Activated T-helper 9 cell treated with anti-CD3 and anti-CD28 coated beads, Interleukin-2, amount 50 U/mL, for 16 hours (primary cell): ENCODE measurements around the gene TCAIM.
A peak's percentile ranks its signal among the peaks of the same experiment; 100 is the strongest.
"Not testable (repeated sequence)": the region's sequence is repeated elsewhere in the genome, so short reads cannot be mapped to it uniquely, and the experiment has no call there.

Experiments
- DNase-seq: peaks from one replicate; pipeline ENCODE4 v3.0.0-alpha.2; 2020; ENCODE audit warnings: low read depth

Gene TCAIM

DNA sequence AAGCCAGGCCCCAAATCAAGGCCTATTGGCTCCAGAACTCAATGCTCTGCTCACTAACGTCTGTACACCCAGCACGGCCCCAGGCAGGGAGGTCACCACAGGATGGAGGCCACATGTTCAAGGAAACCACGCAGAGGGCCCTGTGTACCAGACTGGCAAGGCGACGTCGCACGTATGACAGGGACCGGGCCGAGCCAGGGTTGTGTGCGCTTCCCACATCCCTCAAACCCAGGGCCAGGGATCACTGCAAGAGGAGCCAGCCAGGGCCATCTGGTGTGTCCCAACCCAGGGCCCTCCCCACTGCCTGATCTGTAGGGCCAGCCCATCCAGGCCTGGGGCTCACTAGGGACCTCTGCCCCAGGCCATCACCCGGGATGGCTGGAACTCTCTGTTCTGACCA is 76.9 kb downstream of the TCAIM start:
- DNase-seq, result no peak

DNA sequence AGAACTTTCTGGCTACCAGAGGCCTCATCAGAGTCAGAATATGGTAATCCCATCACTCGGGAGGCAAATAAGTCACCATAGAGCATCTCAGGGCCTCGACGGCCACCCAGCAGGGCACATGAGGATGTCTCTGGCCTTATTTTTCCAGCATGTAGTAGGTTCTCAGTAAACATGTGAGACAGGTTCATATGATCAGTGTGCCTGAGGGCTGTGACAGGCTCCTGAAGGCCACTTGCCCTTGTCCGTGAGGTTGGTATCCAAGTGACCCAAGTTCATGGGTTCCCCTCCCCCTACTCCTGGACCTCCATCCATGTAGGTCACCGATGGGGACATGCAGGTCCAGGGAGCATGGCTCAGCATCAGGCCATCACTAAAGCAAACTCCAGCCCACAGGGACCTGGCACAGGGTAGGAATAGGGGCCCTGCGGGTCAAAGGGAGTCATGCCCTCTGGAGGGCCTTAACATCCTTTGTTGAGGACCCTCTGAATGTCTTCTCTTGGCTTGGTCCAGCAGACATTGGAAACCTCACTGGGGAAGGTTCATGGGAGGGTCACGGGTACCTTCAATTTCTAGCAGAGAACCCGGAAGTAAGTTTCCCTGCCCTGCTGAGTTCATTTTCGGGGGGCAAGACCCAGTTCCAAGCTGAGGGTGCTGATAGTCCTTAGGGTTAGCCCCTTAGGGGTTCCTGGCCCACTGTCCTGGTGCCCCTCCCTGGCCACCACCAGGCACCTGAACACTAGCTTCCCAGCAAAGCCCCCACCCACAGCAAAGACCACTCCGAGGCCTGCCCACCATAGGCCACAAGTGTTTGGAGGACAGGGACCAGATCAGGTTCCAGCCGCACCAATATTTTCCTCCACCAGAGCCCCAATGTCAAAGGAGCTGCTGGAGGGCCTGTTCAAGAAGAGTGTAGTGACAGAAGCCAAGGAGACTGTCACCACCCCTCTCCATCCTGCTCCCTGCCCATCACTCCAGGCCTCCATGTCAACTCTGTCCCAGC is 77.8 kb downstream of the TCAIM start:
- DNase-seq, result no peak

DNA sequence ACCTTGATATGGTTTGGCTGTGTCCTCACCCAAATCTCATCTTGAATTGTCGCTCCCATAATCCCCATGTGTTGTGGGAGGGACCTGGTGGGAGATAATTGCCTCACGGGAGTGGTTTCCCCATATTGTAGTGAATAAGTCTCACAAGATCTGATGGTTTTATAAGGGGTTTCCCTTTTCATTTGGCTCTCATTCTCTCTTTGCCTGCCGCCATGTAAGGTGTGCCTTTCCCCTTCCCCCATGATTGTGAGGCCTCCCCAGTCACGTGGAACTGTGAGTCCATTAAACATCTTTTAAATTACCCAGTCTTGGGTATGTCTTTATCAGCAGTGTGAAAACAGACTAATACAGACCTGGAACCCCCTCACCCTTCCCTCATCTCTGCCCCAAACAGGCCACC is 79.6 kb downstream of the TCAIM start:
- DNase-seq, result not testable (repeated sequence)

DNA sequence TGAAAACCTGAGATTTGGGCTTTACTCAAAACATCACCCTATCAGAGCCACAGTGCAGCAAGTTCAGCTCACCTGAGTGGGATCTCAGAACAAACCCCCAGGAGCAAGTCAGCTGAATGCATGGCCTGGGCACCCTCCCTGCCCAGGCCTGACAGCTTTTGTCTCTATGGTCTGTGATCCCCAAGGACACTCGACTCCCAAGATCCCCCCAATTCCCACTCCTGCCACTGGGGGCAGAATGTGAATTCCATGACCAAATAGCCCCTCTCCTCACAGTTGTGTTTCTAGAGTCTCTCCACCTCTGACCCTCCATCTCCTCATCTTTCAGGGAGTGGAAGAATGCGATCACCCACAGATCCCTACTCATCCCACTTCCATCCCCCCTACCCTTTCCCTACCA is 80.0 kb downstream of the TCAIM start:
- no peak for DNase-seq

DNA sequence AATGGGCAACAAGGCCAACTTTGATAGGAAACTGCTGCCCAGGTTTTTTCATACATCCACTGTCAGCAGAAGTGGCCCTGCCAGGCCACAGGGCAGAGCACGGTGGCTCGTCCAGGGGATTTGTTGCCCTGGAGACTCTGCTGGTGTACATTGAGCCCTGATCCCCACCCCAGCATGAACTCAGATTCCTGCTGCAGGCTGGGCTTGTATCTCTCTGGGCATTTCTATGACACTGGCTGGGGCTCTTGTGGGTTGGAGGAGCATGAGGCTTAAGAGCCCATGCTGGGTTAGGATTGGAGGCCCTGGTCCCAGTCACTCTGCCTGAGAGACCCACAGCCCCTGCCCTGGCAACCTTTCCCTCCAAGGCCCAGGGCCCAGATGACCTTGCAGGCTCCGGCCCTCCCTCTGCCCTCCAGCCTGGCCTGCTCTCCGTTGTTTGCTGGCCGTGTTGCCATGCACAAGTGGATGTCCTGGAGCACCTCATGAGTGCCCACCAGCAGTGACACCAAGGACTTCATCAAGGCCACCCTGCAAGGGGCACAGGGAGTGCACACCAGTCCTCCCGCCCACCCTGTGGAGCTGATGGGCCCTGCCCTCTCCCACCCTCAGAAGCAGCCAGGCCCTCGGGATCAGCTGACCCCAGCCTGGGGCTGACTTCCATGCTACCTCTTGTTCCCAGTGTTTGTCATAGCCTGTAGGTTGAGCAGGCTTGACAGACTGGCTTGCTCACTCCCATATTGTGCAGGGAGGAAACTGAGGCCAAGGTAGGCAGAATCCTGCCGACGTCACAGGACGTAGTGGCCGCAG is 80.8 kb downstream of the TCAIM start:
- no peak for DNase-seq

DNA sequence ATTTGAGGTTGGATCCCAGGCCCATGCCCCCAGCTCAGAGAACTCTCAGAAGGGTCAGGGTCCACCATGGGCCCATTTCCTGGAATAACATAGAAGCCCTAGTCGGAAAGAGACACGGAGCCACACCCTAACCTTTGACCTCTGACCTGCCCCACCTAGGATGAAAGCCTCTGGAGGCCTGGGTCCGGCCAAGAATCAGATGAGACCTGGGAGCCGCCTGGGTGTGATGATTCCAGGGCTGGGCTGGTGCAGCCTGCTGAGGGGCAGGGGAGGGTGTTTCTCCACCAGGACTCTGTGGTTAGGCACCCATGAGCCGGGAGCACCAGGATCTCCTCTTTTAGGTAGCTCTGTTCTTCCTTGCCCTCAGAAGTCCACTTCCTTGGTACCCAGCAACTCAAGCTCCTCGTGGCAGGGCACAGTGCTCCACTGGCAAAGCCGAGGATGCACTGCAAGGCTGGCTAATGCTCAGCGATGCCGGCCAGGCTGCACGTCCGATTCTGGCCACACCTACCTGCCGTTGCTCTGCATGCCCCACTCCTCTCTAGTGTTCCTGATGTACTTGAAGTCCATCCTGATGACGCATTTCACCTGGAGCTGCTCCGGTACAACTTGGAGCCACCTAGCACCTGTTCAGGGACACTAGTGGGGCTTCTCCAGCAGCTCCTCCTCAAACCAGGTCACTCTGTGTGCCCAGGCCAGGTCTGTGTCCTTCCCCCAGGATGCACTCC is 81.5 kb downstream of the TCAIM start:
- DNase-seq, result no peak

DNA sequence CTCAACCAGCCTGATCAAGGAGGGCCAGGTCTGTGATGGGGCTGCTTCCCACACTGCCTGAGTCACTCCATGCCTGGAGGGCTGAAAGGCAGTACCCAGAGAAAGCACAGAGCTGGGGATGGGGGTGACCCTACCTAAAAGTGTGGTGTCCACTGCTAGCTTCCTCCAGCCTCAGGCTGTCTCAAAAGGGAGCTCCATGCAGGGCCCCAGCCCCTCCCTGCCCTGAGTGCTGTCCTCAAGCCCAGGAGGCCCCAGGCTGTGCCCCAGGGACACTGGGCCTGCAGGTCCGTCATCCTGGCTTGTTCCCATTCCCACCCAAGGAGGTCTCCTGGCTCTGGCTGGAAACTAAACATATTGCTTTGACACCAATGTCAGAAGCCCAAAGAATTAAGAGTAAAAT is 82.1 kb downstream of the TCAIM start:
- no peak for DNase-seq

DNA sequence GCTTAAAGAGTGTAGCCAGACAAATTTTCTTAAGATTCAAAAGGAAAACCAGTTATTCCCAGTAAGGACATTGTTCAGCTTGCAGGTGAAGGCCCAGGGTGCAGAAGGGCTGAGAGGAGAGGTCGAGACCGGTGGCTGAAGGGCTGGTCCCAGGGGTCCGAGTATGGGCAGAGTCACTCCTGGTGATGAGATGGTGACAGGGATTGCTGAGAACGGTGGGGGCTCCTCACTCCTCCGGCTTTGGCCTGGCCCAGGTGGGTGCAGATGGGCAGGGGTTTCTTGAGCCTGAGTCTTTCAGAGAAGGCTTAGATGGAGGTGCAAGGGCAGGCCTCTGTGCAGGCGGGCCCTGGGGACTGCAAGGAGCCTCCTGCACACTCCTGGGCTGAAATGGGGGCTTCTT is 82.7 kb downstream of the TCAIM start:
- no peak for DNase-seq

DNA sequence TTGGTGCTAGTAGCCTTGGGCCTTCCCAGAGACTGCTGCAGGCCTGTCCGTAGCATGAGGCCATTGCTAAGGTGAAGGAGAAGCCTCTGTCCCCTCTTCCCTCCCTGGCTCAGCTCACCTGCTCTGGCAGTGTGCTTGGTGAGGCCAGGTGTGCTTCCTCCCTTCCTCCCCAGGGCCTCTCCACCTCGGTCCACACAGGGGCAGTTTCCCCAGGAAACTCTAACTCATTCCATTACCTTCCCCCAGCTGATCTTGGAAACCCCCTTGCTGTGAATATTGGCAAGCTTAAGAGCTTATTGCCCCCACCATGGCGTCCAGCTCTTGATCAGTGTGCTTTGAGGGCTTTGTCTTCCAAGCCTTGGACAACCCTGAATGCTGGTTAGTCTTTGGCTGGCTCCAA is 86.2 kb downstream of the TCAIM start:
- DNase-seq, result no peak

DNA sequence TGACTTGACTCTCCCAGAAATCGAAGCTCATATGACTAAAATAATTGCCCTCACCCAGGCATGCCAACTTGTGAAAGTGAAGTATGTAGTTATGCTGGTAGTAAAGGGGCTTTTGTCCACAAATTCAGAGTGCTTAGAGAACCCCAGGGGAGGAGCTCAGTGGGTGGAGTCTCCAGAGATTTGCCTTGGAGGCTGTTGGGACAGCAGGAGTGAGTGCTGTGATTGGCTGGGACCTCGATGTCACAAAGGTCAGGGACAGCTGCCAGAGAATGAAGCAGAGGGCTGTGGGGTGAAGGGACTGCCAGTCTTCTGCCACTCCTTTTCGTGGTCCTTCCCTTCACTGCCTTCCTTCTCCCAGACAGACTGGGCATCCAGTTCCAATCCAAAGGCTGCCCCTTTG is 89.1 kb downstream of the TCAIM start:
- DNase-seq, result no peak

DNA sequence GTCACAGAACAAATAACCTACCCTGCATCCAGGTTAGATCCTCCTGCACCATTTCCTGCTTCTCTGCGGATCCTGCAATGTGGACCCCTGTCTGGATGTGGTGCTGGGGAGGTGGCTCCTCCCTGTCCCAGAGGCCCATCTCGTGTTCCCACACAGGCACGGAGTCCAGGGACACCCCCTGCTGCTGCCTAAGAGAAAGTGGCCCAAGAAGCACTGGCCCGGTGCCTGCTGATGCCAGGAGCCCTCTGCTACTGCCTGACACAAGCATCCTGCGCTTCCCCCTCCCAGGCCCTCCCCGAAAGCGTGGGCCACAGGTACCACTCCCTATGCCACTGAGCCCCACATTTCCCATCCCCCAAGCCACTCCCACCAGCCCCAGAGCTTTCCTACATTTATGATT is 90.3 kb downstream of the TCAIM start:
- DNase-seq, result no peak

DNA sequence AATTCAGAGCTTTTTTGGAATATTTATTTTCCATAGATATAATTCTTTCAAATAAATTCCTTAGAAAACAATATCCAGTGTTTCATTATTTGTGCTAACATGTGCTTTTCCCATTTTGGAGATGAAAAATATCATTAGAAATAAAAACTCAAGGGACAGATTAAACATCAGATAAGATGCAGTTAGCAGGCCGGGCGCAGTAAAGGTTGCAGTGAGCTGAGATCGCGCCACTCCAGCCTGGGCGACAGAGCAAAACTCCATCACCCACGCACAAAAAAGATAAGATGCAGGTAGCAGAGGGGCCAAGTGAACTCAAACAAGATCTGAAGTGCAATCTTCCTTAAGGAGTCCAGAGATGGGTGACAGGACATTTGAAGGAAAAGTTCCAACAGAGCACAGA is 90.9 kb downstream of the TCAIM start:
- no peak for DNase-seq

DNA sequence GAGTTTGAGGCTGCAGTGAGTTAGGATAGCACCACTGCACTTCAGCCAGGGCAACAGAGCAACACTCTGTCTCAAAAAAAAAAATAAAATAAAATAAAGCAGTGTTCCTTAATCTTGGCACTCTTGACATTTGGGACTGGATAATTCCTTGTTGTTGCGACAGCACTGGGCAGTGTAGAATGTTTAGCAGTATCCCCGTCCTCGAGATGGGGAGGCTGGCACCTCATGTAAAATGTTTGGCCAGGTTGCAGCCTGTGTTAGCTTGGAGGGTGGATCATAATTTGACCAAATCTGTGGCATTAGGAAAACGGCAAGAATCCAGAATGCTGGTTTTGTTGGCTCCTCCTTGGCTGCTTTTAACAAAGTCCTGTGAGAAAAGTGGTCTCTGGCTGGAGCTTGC is 91.9 kb downstream of the TCAIM start:
- DNase-seq, result no peak

DNA sequence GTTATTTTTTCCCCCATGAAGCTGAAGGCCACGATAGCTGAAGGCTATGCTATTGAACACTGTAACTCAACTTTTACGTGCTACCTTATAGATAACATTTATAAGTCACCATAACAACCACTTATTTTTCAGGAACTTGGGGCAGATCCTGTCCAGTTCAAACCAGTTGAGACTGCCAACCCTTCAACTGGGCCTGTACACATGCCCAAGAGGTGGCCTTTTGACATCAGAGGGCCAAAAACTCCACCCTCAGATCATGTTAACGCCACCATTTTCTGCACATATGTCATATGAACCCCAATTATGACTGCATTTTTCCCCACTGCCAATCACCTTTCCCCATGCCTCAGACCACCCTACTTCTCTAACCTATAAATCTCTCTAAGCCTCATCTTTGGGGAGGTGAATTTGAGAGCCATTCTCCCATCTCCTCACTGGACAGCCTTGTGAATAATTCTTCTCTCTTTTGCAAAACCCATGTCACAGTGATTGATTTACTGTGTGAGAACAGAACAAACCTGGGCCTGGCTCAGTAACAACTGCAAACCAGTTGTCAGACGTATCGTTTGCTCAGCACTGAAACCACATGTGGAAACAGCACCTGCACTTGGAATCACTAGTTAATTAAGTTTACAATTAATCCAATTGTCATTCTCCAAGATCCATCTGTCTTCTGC is 96.4 kb downstream of the TCAIM start:
- DNase-seq, result no peak

DNA sequence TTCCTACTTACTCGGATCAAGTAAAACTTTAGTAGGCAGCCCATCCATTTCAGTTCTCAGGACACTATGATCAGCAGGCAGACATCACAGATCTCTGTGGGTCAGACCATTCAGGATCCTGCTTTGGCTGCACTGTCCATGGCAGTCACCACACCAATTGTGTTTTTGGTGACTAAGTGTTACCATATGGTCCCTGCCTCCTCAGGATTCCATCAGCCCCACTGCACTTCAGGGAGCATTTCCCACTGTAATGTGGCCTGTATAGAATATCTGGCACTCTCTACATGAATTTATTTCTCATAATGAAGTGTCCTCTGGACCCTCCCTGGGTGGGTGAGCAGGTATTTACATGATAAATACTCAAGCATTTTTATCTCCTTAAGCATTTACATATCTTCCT is 97.6 kb downstream of the TCAIM start:
- no peak for DNase-seq

DNA sequence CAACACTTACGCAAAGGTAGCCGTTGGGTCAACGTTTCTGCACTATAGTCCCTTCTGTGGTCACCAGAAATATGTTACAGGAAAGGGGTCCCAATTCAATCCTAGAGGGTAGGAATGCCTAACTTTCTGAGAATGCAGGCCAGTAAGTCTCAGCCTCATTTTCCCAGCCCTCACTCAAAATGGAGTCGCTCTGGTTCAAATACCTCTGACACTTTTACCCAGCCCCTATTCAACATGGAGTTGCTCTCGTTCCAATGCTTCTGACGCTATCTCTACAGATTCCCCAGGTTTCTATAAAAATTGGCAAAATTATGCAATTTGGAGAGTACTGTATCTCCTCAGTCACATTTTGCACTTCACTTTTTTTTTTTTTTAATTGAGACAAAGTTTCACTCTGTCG is 99.2 kb downstream of the TCAIM start:
- DNase-seq, result no peak

DNA sequence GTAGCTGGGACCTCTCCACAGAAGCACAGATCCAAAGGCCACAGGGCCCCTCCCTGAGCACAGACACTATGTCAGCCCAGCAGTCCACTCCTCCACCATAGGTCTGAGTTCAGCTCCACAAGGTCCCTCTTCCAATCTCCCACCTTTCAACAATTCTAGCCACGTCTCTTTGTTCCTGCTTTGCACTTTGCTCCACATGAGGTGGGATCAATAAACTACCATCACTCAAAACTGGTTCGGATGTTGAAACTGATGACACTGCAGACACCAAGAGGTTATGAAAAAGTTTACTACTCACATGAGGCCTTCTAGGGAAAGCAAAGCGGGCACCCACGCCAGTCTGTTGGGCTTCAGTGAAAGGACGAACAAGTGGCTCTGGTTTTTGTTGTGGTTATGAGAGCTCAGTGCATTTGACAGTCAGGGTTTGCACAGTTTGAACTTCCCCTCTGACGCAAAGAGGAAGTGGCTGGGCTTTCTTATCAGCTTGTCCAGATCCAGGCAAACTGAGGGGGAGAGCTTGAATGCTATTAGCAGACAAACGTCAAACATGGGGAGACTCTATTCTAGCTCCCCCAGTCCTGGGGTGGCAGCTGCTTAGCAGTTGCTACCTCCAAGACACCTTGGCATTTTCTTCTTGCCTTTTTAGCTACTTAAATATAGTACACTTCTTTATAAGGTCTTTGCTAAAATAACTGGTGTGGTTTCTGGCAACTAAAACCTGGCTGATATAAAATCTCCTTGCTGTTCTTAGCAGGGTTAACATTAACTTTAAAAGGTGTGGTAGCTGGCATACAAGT is 101.1 kb downstream of the TCAIM start:
- peak; percentile 12 for DNase-seq

DNA sequence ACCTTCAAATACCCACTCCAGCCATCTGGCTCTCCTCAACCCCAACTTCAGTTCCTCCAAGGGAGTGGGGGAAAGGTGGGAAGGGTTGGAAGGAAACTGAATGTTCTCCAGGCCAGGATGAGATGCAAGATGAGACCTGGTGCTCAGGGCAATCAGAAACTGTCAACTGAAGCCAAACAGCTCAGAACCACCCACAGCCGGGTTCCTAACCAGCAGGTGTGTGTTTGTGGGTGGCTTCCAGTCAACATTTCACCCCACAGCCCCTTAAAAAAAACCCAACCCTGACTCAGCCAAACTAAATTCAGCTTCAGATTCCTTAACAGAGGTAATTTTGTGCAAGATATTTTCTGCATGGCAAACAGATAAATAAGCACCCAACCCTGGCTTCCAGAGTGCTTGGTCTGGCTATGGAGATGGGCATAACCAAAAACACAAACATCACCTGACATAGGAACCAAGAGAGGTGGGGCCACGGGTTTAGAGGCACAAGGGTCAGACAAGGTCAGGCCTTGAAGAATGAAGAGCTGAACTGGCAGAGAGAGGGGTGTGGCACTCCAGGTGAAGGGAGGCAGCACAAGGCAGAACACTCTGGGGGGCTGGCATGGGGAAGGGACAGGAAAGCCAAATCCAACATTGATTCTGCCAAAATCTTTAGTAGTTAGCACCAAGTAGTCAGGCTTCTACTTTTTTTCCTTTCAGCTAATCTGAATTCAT is 104.2 kb downstream of the TCAIM start:
- DNase-seq, result no peak

DNA sequence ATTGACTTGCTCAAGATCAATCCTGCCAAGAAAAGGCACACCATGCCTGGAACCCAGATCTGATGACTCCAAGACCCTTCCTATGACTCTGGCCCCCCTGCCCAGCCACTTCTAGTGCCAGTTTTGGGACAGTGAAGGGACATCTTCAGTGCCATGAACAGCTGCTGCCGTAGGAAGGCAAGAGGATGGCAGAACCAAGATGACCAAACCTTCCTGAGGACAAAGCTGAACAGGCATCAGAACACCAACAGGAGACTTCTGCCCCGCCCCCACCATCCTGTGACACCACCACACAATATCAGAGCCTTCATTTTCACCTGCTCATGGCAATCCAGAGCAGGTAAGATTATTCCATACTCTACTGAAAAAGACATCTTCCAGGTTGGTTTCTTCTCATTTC is 105.9 kb downstream of the TCAIM start:
- DNase-seq, result no peak

DNA sequence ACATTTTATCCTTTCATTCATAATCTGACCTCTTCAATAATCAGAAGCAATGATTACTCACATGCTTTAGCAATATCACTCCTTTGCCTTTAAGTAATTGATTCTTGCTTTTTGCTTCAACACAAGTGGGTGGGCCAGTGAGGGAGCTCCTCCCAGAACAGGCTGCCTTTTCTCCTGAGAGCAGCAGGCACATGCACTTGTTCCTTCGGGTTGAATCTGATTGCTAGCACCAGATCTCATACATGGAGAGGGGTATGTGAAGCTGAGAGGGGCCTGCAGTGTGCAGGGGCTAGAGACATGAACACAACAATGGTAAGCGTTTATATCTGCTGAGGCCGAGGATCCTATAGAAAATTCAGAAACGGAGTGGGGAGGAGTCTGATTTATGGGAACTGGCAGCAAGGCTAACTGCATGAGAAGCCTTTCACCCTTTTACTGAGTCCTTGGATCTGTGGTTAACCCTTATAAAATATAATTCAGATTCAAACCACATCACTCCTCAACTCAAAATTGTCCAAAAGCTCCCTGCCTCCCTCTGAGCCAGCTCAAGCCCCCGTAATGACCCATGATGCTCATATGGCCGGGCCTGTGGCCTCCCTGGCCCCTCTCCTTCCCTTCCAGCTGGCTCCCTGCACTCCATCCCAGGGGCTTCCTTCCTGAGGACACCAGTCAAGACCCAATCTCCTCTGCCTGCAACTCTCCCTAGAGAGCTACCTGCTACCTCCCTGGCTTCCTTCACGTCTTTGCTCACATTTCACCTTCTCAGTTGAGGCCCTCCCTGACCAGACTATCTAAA is 106.5 kb downstream of the TCAIM start:
- no peak for DNase-seq
